Mesodermal cell (in vitro differentiated cells): ENCODE results near the gene ACIN1.
A peak's percentile ranks its signal among the peaks of the same experiment; 100 is the strongest.

Experiments used
- H3K27ac ChIP-seq: 2 replicates; pipeline ENCODE4 v1.7.0; 2013; ENCODE audit warnings: mild to moderate bottlenecking, low read depth, low read length, moderate library complexity; ENCODE audit not compliant: severe bottlenecking
- H3K36me3 ChIP-seq: 2 replicates; pipeline ENCODE4 v1.7.1; 2013; ENCODE audit warnings: mild to moderate bottlenecking, low read length, moderate library complexity; ENCODE audit not compliant: control insufficient read depth, insufficient read depth
- H3K4me1 ChIP-seq: one replicate; pipeline ENCODE4 v1.7.1; 2013; ENCODE audit warnings: mild to moderate bottlenecking, low read length; ENCODE audit not compliant: insufficient read depth, control insufficient read depth, poor library complexity, severe bottlenecking
- H3K4me3 ChIP-seq: 2 replicates; pipeline ENCODE4 v1.7.0; 2013; ENCODE audit warnings: low read length, control low read depth, mild to moderate bottlenecking; ENCODE audit not compliant: insufficient read depth, poor library complexity, severe bottlenecking; ENCODE audit errors: extremely low read depth
- H3K9me3 ChIP-seq: 2 replicates; pipeline ENCODE4 v1.7.1; 2013; ENCODE audit warnings: mild to moderate bottlenecking, low read length, moderate library complexity; ENCODE audit not compliant: control insufficient read depth
- WGBS, 2 experiments: methylation state at CpG; one replicate each; pipeline ENCODE4 v1.1.5; 2013; ENCODE audit warnings: missing lambda C conversion rate in 2 of 2; ENCODE audit not compliant: insufficient coverage in 2 of 2; 5-methylcytosine and 5-hydroxymethylcytosine counted together

The ACIN1 gene

GRCh38 chr14:23122086-23122485 lies 27.1 kb upstream of the ACIN1 start:
- H3K27ac ChIP-seq = peak overlapping the region; percentile 89
- WGBS, 2 experiments = 92 to 98% methylated on average over 5 to 6 of the region's 6 CpGs

DNA sequence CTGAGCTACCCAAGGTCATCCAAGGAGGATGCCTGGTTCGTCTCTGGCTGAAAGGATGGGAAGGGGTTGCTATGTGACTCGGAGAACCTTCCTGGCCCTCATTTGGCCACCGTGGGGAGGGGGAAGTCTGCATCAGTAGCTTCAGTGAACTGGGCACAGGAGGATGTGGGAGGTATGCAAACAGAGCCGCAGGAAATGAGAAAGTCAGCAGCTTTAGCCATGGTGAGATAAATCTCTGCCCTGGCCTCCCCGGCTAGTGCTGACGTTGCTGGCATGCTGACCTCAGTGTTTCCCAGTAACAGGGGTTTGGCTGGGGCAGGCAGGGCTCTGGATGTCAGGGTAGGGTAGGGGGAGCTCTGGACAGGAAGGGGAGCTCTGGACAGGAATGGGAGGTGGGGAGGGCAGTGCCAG lies 26.4 kb upstream of the ACIN1 start:
- H3K27ac ChIP-seq = peak overlapping the region; percentile 89
- no peaks in the 10 kb centered on the region for H3K9me3 ChIP-seq
- peaks cover 22% of the 10 kb centered on the region for H3K4me1 ChIP-seq
- H3K36me3 ChIP-seq = no peaks in the 10 kb centered on the region
- 38 to 41% methylated on average over 5 of the region's 6 CpGs for WGBS, 2 experiments
- H3K4me3 ChIP-seq = no peak overlapping the region

More at GRCh38 chr14:23122086-23122485, 27.1 kb upstream of the ACIN1 start:
- Histone ChIP-seq H3K9me3 (no peaks in the 10 kb centered on the region), H3K4me3 (no peak overlapping the region), H3K36me3 (no peaks in the 10 kb centered on the region), H3K4me1 (peaks cover 22% of the 10 kb centered on the region)

GRCh38 chr14:23120541-23121251 lies 25.8 kb upstream of the ACIN1 start:
- Histone ChIP-seq H3K4me3 (no peak overlapping the region), H3K9me3 (no peaks in the 10 kb centered on the region), H3K27ac (peak overlapping the region; percentile 89), H3K4me1 (peaks cover 22% of the 10 kb centered on the region), H3K36me3 (no peaks in the 10 kb centered on the region)
- WGBS, 2 experiments = 0 to 2% methylated on average over 7 of the region's 9 CpGs

- Histone ChIP-seq H3K4me1 (peaks cover 31% of the 10 kb centered on the region), H3K9me3 (no peaks in the 10 kb centered on the region), H3K27ac (no peak overlapping the region), H3K36me3 (no peaks in the 10 kb centered on the region), H3K4me3 (no peak overlapping the region)
- WGBS, 2 experiments = 76 to 80% methylated on average over 13 to 16 of the region's 16 CpGs
Measured at GRCh38 chr14:23119363-23120327, 24.7 kb upstream of the ACIN1 start.

DNA sequence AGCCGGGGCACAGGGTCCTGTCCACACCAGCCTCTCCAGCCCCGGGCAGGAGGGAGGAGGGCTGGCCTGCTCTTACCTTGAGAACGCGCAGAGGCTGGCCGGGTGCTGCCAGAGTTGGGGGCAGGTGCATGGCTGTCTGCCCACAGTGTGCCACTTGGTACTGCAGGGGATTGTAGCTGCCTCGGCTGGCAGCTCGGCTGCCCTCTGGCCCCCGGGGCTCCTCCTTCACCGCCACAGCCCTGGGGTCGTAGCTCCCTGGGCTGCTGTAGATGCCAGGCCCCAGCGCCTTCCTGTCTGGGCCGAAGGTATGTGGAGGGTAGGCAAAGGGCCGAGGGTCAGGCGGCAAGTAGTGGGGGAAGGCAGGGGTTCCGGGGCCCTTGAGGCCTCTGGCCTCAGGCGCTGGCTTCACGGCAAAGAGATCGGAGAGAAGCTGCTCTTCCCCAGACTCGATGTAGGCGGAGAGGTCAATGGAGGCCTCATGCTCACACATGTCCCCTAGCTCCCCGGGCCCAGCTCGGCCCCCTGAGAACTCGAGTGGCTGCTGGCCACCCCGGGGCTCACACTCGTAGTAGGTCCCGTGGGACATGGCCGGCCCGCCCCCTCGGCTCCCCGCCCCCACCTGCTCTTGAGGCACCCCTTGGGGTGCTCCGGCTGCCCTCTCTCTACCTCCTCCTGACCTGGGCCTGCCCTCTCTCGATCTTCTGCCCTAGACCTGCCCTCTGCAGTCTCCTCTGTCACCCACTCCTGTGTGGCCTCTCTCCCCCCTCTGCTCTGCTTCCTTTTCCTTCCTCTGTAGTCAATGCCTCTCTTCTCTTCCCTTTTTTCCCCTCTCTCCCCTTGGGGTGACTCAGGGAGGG lies 23.8 kb upstream of the ACIN1 start, which contains the start of gene CEBPE:
Gene CEBPE (minus strand): TSS at position 750 of the 857 bp plus-strand sequence. CDS start 164 bp downstream, at position 586.
- no peaks in the 10 kb centered on the region for H3K36me3 ChIP-seq
- WGBS, 2 experiments = 92 to 94% methylated on average over 22 to 27 of the region's 32 CpGs
- H3K9me3 ChIP-seq = no peaks in the 10 kb centered on the region
- H3K4me1 ChIP-seq = peaks cover 40% of the 10 kb centered on the region
- no peak within 1 kb of the TSS for H3K27ac ChIP-seq
- no peak within 1 kb of the TSS for H3K4me3 ChIP-seq

DNA sequence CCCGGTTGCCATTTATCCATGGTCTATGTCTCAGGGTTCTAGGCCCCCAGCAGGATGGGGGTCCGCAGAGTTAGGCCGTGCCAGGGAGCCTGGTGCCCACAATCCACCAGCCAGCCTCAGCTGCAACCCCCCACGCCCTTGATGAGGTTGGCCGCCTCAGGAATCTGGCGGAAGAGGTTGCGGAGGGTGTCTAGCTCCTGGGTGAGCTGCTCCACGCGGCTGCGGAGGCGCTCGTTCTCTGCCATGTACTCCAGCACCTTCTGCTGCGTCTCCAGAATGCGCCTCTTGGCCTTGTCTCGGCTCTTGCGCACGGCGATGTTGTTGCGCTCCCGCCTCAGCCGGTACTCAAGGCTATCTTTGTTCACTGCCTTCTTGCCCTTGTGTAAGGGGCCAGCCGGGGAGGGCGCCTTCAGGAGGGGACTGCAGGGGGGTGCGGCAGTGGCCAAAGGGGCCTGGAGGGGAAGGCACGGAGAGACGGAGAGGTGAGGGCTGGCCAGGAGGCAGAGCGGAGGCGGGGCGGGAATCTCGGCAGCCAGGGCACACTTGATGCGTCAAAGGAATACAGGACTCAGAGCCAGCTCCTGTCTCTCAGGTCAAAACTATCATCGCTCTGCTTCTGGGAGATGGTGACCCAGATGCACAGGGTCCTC lies 22.6 kb upstream of the ACIN1 start:
- H3K27ac ChIP-seq = no peak overlapping the region
- H3K9me3 ChIP-seq = no peaks in the 10 kb centered on the region
- 93 to 97% methylated on average over 31 to 32 of the region's 32 CpGs for WGBS, 2 experiments
- peaks cover 52% of the 10 kb centered on the region for H3K4me1 ChIP-seq
- no peaks in the 10 kb centered on the region for H3K36me3 ChIP-seq
- no peak overlapping the region for H3K4me3 ChIP-seq

DNA sequence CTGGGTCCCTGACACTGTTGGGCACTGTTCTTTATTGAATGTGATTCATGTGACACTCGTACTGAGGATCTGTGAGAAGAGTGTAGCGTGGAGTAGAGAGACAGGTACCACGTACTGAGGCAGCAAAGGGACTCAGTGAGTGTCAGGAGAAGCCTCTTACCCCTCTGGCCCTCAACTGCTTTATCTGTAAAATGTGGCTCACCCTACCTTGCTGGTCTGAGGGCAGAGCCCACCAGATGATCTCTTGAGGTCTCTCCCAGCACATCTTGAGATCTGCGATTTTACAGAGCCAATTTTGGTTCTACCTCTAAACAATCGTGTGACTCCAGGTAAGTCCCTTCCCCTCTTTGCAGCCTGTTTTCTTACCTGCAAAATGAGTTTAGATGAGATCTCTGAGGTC lies 21.0 kb upstream of the ACIN1 start:
- Histone ChIP-seq H3K27ac (no peak overlapping the region), H3K4me3 (no peak overlapping the region), H3K4me1 (peaks cover 41% of the 10 kb centered on the region), H3K36me3 (no peaks in the 10 kb centered on the region), H3K9me3 (no peaks in the 10 kb centered on the region)
- WGBS, 2 experiments = 82 to 96% methylated on average over 4 of the region's 5 CpGs

DNA sequence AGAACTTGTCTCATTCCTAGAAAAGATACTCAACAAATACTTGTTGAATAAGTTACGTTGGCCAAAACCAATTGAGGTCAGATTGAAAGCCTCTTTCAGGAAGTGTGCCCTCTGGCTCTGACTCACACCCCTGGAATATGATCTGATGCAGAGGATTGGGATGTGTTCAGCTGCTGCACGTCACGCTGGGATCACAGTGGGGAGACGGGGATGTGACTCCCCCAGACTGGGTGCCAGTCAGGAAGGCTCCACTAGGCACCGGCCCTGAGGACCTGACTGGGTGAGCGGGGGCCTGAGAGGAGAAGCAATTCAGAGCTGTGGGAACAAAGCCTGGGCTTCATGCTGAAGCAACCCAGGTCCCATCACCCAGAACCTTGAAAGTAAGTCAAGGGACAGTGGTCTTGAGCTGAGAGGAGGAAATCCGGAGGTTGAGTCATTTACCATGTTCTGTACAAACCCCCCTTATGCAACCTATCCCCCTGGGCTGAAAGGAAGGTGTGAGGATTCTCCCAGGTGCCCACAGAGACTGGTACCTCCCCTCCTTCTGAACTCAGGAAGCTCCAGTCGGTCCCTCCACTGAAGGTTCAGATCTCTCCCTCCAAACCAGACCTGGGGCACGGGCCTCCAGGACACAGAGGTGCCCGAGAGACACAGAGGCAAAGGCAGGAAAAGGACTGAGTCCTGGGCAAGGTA lies 20.2 kb upstream of the ACIN1 start:
- H3K4me1 ChIP-seq = peaks cover 36% of the 10 kb centered on the region
- H3K36me3 ChIP-seq = no peaks in the 10 kb centered on the region
- 82 to 88% methylated on average over 4 to 5 of the region's 10 CpGs for WGBS, 2 experiments
- no peak overlapping the region for H3K4me3 ChIP-seq
- H3K9me3 ChIP-seq = no peaks in the 10 kb centered on the region
- peak overlapping the region; percentile 10 for H3K27ac ChIP-seq

DNA sequence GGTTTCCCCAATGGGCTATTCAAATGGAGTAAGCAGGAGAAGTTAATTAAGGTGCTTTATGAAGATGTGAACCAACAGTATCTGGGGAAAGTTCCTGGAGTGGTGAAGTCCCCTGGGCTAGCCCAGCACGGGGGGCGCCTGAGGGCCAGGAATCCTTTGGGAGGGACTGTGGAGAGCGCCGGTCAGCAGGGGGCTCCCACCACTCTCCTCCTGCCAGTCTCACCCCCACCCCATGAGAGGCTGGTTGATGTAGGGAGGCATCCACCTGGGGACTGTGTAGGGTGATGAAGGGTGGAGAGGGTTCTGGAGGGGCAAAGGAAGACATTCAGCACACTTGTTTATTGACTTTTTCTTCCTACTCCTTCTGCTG lies 19.7 kb upstream of the ACIN1 start:
- Histone ChIP-seq H3K27ac (peak overlapping the region; percentile 10), H3K4me3 (no peak overlapping the region), H3K36me3 (no peaks in the 10 kb centered on the region), H3K9me3 (no peaks in the 10 kb centered on the region), H3K4me1 (peaks cover 31% of the 10 kb centered on the region)
- no CpG with 5 or more reads among the region's 4 CpGs for WGBS, 2 experiments
